GM12892 (cell line): ENCODE data around the gene UBFD1.

Experiments
- POLR2A ChIP-seq: IDR thresholded peaks from 2 replicates; pipeline ENCODE4 v1.6.1; 2011; ENCODE audit warnings: low read depth, low read length, control low read depth
- TAF1 ChIP-seq: IDR thresholded peaks from 2 replicates; pipeline ENCODE4 v1.6.1; 2011; ENCODE audit warnings: low read depth, mild to moderate bottlenecking, control low read depth, low read length, borderline replicate concordance

DNA sequence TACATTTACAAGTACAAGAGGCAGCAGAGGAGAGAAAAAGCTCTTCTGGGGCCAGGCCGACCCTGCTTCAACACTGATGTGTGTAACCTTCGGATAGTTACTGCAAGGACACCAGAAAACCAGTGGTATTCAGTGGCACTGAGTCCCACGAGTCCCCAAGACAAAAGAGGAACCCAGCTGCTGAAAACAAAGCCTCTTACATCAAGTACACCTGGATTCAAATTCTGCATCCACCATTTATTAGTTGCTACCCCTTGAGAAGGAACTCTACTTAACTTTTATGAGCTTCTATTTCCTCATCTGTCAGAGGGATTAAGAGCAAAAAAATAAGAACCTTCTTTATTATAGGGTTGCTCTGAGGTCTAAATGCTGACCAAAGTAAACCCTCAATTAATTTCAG is 3.0 kb upstream of the UBFD1 start:
- TF ChIP-seq POLR2A (no peak), TAF1 (no peak)
